CD14-positive monocyte (primary cell): ENCODE measurements around the gene TRIM50. TPM values are rescaled to one million over a fixed set of nuclear protein-coding genes. Genes with fewer than 3 reads are reported as not detected.

Experiments
- DNase-seq, 3 donors: peaks; one replicate each; pipeline ENCODE4 v3.0.0-alpha.2; 2011 to 2022
- H2AFZ ChIP-seq: 2 replicates; pipeline ENCODE4 v1.6.0; 2012; ENCODE audit warnings: mild to moderate bottlenecking, low read depth, low read length, inconsistent platforms; ENCODE audit not compliant: insufficient read depth, poor library complexity, severe bottlenecking
- H3K27ac ChIP-seq, 2 donors: 1 replicate in 1 of 2; 2 replicates in 1 of 2; pipeline ENCODE4 v1.5.1; 2012 to 2013; ENCODE audit warnings: low read length in 2 of 2, control low read depth in 1 of 2, inconsistent platforms in 1 of 2, low read depth in 1 of 2, mild to moderate bottlenecking in 1 of 2
- H3K27me3 ChIP-seq, 2 donors: one replicate each; pipeline versions ENCODE4 v1.6.0 to v1.6.1; 2011 to 2013; ENCODE audit warnings: low read length in 2 of 2; ENCODE audit not compliant: control insufficient read depth in 2 of 2, insufficient read depth in 2 of 2
- H3K36me3 ChIP-seq, 2 donors: replicated peaks in 1 of 2; 1 replicate in 1 of 2; 2 replicates in 1 of 2; pipeline versions ENCODE4 v1.5.1 to v1.6.1; 2012 to 2013; ENCODE audit warnings: low read length in 2 of 2, control low read depth in 1 of 2, inconsistent platforms in 1 of 2, mild to moderate bottlenecking in 1 of 2; ENCODE audit not compliant: insufficient read depth in 2 of 2, control insufficient read depth in 1 of 2
- H3K4me1 ChIP-seq, 2 donors: 1 replicate in 1 of 2; 2 replicates in 1 of 2; pipeline versions ENCODE4 v1.5.1 to v1.6.1; 2012 to 2013; ENCODE audit warnings: low read length in 2 of 2, control low read depth in 1 of 2, inconsistent platforms in 1 of 2, mild to moderate bottlenecking in 1 of 2, moderate library complexity in 1 of 2; ENCODE audit not compliant: insufficient read depth in 2 of 2, control insufficient read depth in 1 of 2
- H3K4me2 ChIP-seq: replicated peaks from 2 replicates; pipeline ENCODE3; 2012; ENCODE audit warnings: low read length, moderate library complexity, mild to moderate bottlenecking; ENCODE audit not compliant: poor library complexity, severe bottlenecking; ENCODE audit errors: extremely low read depth
- H3K4me3 ChIP-seq, 3 experiments: fragments of 200-600 bp in 1 of 3; sonication (generic) in 1 of 3; replicated peaks in 1 of 3; 1 replicate in 2 of 3; 2 replicates in 1 of 3; pipeline ENCODE4 v1.5.1; 2011 to 2013; ENCODE audit warnings: low read length in 3 of 3, mild to moderate bottlenecking in 3 of 3, control low read depth in 2 of 3, low read depth in 2 of 3, inconsistent platforms in 1 of 3, moderate library complexity in 1 of 3
- H3K79me2 ChIP-seq: 2 replicates; pipeline ENCODE4 v1.6.0; 2012; ENCODE audit warnings: mild to moderate bottlenecking, control low read depth, inconsistent platforms, low read length, moderate library complexity; ENCODE audit not compliant: insufficient read depth
- H3K9ac ChIP-seq: 2 replicates; pipeline ENCODE4 v1.6.0; 2017; ENCODE audit warnings: low read length, mild to moderate bottlenecking; ENCODE audit not compliant: insufficient read depth, poor library complexity, severe bottlenecking
- H3K9me3 ChIP-seq, 2 donors: replicated peaks in 1 of 2; 1 replicate in 1 of 2; 2 replicates in 1 of 2; pipeline versions ENCODE4 v1.5.1 to v1.6.1; 2012 to 2013; ENCODE audit warnings: low read length in 2 of 2, control low read depth in 1 of 2; ENCODE audit not compliant: control insufficient read depth in 1 of 2, insufficient read depth in 1 of 2
- H4K20me1 ChIP-seq: 2 replicates; pipeline ENCODE4 v1.6.0; 2012; ENCODE audit warnings: mild to moderate bottlenecking, low read length, control low read depth, moderate library complexity; ENCODE audit not compliant: insufficient read depth
- H3K27ac Mint-ChIP-seq, 7 donors: one replicate each; pipeline ENCODE4 v1.8.0; 2020; ENCODE audit warnings: mild to moderate bottlenecking in 7 of 7, mixed read lengths in 7 of 7, moderate library complexity in 6 of 7, inconsistent platforms in 2 of 7
- H3K27me3 Mint-ChIP-seq, 3 donors: one replicate each; pipeline ENCODE4 v1.8.0; 2021 to 2022; ENCODE audit warnings: low read depth in 3 of 3, mild to moderate bottlenecking in 3 of 3, mixed read lengths in 3 of 3, moderate library complexity in 3 of 3, inconsistent platforms in 1 of 3
- H3K36me3 Mint-ChIP-seq, 2 donors: one replicate each; pipeline ENCODE4 v1.8.0; 2020; ENCODE audit warnings: mixed read lengths in 2 of 2, inconsistent platforms in 1 of 2, mild to moderate bottlenecking in 1 of 2
- H3K4me1 Mint-ChIP-seq: one replicate; pipeline ENCODE4 v1.8.0; 2020; ENCODE audit warnings: mild to moderate bottlenecking, mixed read lengths
- H3K4me3 Mint-ChIP-seq, 2 donors: one replicate each; pipeline ENCODE4 v1.8.0; 2020; ENCODE audit warnings: mild to moderate bottlenecking in 2 of 2, mixed read lengths in 2 of 2, moderate library complexity in 1 of 2
- H3K9me3 Mint-ChIP-seq, 7 donors: one replicate each; pipeline ENCODE4 v1.8.0; 2020 to 2022; ENCODE audit warnings: mixed read lengths in 7 of 7, mild to moderate bottlenecking in 6 of 7, moderate library complexity in 6 of 7, inconsistent platforms in 2 of 7
- CTCF ChIP-seq: fragments of 200-600 bp; IDR thresholded peaks from one replicate; pipeline ENCODE4 v1.8.0; 2022; ENCODE audit warnings: antibody characterized with exemption, mild to moderate bottlenecking
- WGBS: methylation state at CpG from one replicate; pipeline ENCODE4 v1.1.5; 2013; ENCODE audit warnings: missing lambda C conversion rate; ENCODE audit not compliant: insufficient coverage; 5-methylcytosine and 5-hydroxymethylcytosine counted together
- intact Hi-C, 2 donors: fragments of 100-400 bp; cut with micrococcal nuclease; formaldehyde crosslinking; loops; one replicate each; pipeline versions ENCODE4 v1.15.0 to v1.15.1; 2023
- polyA plus RNA-seq, 3 donors: library from polyadenylated mRNA; depleted of rRNA in 1 of 3; unstranded in 2 of 3; stranded (reverse) in 1 of 3; fragments of 300-500 nt in 2 of 3; fragments of >200 nt in 1 of 3; fragmentation: Illumina TruSeq in 2 of 3; gene quantifications; 1 replicate in 2 of 3; 2 replicates in 1 of 3; pipeline ENCODE4 v1.2.3, GENCODE V29; 2012 to 2021

Gene TRIM50
- polyA plus RNA-seq, 3 donors: not detected

GRCh38 chr7:73351447-73352167 is 23.7 kb upstream of the TRIM50 start:
- peaks cover 6 to 12% (median 8%) of the 10 kb centered on the region in 7 donors for H3K9me3 Mint-ChIP-seq
- intact Hi-C loops: no loop called here
- no peak for TF ChIP-seq CTCF
- no peaks in the 10 kb centered on the region for H4K20me1 ChIP-seq
- no peak for DNase-seq
- H3K27me3 ChIP-seq: no peaks in the 10 kb centered on the region
- no peak overlapping the region for H3K4me3 Mint-ChIP-seq
- no CpG with 5 or more reads among the region's 6 CpGs for WGBS
- peak overlapping the region in 2 of 7 donors; percentile 15 to 40 for H3K27ac Mint-ChIP-seq
- peaks cover 0 to 8% (median 2%) of the 10 kb centered on the region in 3 donors for H3K27me3 Mint-ChIP-seq
- H3K4me1 Mint-ChIP-seq: no peaks in the 10 kb centered on the region
- H3K4me1 ChIP-seq: no peaks in the 10 kb centered on the region
- H3K9ac ChIP-seq: no peak overlapping the region
- no peak overlapping the region for H2AFZ ChIP-seq
- no peak overlapping the region for H3K27ac ChIP-seq
- H3K36me3 Mint-ChIP-seq: no peaks in the 10 kb centered on the region
- H3K79me2 ChIP-seq: no peaks in the 10 kb centered on the region
- H3K4me3 ChIP-seq: no peak overlapping the region
- no peak overlapping the region for H3K4me2 ChIP-seq
- H3K9me3 ChIP-seq: peaks cover 0 to 8% of the 10 kb centered on the region in 2 donors
- H3K36me3 ChIP-seq: no peaks in the 10 kb centered on the region

GRCh38 chr7:73350306-73351068 is 22.6 kb upstream of the TRIM50 start:
- no peak overlapping the region for H3K27ac Mint-ChIP-seq
- intact Hi-C loops: no loop called here
- no peaks in the 10 kb centered on the region for H3K79me2 ChIP-seq
- H2AFZ ChIP-seq: no peak overlapping the region
- WGBS: 98% methylated on average over 5 of the region's 12 CpGs
- H3K4me2 ChIP-seq: no peak overlapping the region
- H3K27me3 Mint-ChIP-seq: peaks cover 3 to 12% (median 3%) of the 10 kb centered on the region in 3 donors
- H3K4me1 Mint-ChIP-seq: no peaks in the 10 kb centered on the region
- no peaks in the 10 kb centered on the region for H3K36me3 ChIP-seq
- H3K9ac ChIP-seq: no peak overlapping the region
- no peaks in the 10 kb centered on the region for H3K4me1 ChIP-seq
- H3K27me3 ChIP-seq: no peaks in the 10 kb centered on the region
- peaks cover 6 to 12% (median 8%) of the 10 kb centered on the region in 7 donors for H3K9me3 Mint-ChIP-seq
- H3K27ac ChIP-seq: no peak overlapping the region
- H3K4me3 Mint-ChIP-seq: no peak overlapping the region
- no peak for TF ChIP-seq CTCF
- no peak for DNase-seq
- H4K20me1 ChIP-seq: no peaks in the 10 kb centered on the region
- H3K4me3 ChIP-seq: no peak overlapping the region
- H3K9me3 ChIP-seq: peaks cover 0 to 8% of the 10 kb centered on the region in 2 donors
- H3K36me3 Mint-ChIP-seq: no peaks in the 10 kb centered on the region
